CD14-positive monocyte (primary cell): ENCODE data around the gene SLC66A2. TPM values are rescaled to one million over a fixed set of nuclear protein-coding genes. Genes with fewer than 3 reads are reported as not detected.
A peak's percentile ranks its signal among the peaks of the same experiment; 100 is the strongest.

ENCODE experiments used
- DNase-seq, 3 donors: peaks; one replicate each; pipeline ENCODE4 v3.0.0-alpha.2; 2011 to 2022
- H2AFZ ChIP-seq: 2 replicates; pipeline ENCODE4 v1.6.0; 2012; ENCODE audit warnings: mild to moderate bottlenecking, low read depth, low read length, inconsistent platforms; ENCODE audit not compliant: insufficient read depth, poor library complexity, severe bottlenecking
- H3K27ac ChIP-seq, 2 donors: 1 replicate in 1 of 2; 2 replicates in 1 of 2; pipeline ENCODE4 v1.5.1; 2012 to 2013; ENCODE audit warnings: low read length in 2 of 2, control low read depth in 1 of 2, inconsistent platforms in 1 of 2, low read depth in 1 of 2, mild to moderate bottlenecking in 1 of 2
- H3K27me3 ChIP-seq, 2 donors: one replicate each; pipeline versions ENCODE4 v1.6.0 to v1.6.1; 2011 to 2013; ENCODE audit warnings: low read length in 2 of 2; ENCODE audit not compliant: control insufficient read depth in 2 of 2, insufficient read depth in 2 of 2
- H3K36me3 ChIP-seq, 2 donors: replicated peaks in 1 of 2; 1 replicate in 1 of 2; 2 replicates in 1 of 2; pipeline versions ENCODE4 v1.5.1 to v1.6.1; 2012 to 2013; ENCODE audit warnings: low read length in 2 of 2, control low read depth in 1 of 2, inconsistent platforms in 1 of 2, mild to moderate bottlenecking in 1 of 2; ENCODE audit not compliant: insufficient read depth in 2 of 2, control insufficient read depth in 1 of 2
- H3K4me1 ChIP-seq, 2 donors: 1 replicate in 1 of 2; 2 replicates in 1 of 2; pipeline versions ENCODE4 v1.5.1 to v1.6.1; 2012 to 2013; ENCODE audit warnings: low read length in 2 of 2, control low read depth in 1 of 2, inconsistent platforms in 1 of 2, mild to moderate bottlenecking in 1 of 2, moderate library complexity in 1 of 2; ENCODE audit not compliant: insufficient read depth in 2 of 2, control insufficient read depth in 1 of 2
- H3K4me2 ChIP-seq: replicated peaks from 2 replicates; pipeline ENCODE3; 2012; ENCODE audit warnings: low read length, moderate library complexity, mild to moderate bottlenecking; ENCODE audit not compliant: poor library complexity, severe bottlenecking; ENCODE audit errors: extremely low read depth
- H3K4me3 ChIP-seq, 3 experiments: fragments of 200-600 bp in 1 of 3; sonication (generic) in 1 of 3; replicated peaks in 1 of 3; 1 replicate in 2 of 3; 2 replicates in 1 of 3; pipeline ENCODE4 v1.5.1; 2011 to 2013; ENCODE audit warnings: low read length in 3 of 3, mild to moderate bottlenecking in 3 of 3, control low read depth in 2 of 3, low read depth in 2 of 3, inconsistent platforms in 1 of 3, moderate library complexity in 1 of 3
- H3K79me2 ChIP-seq: 2 replicates; pipeline ENCODE4 v1.6.0; 2012; ENCODE audit warnings: mild to moderate bottlenecking, control low read depth, inconsistent platforms, low read length, moderate library complexity; ENCODE audit not compliant: insufficient read depth
- H3K9ac ChIP-seq: 2 replicates; pipeline ENCODE4 v1.6.0; 2017; ENCODE audit warnings: low read length, mild to moderate bottlenecking; ENCODE audit not compliant: insufficient read depth, poor library complexity, severe bottlenecking
- H3K9me3 ChIP-seq, 2 donors: replicated peaks in 1 of 2; 1 replicate in 1 of 2; 2 replicates in 1 of 2; pipeline versions ENCODE4 v1.5.1 to v1.6.1; 2012 to 2013; ENCODE audit warnings: low read length in 2 of 2, control low read depth in 1 of 2; ENCODE audit not compliant: control insufficient read depth in 1 of 2, insufficient read depth in 1 of 2
- H4K20me1 ChIP-seq: 2 replicates; pipeline ENCODE4 v1.6.0; 2012; ENCODE audit warnings: mild to moderate bottlenecking, low read length, control low read depth, moderate library complexity; ENCODE audit not compliant: insufficient read depth
- H3K27ac Mint-ChIP-seq, 7 donors: one replicate each; pipeline ENCODE4 v1.8.0; 2020; ENCODE audit warnings: mild to moderate bottlenecking in 7 of 7, mixed read lengths in 7 of 7, moderate library complexity in 6 of 7, inconsistent platforms in 2 of 7
- H3K27me3 Mint-ChIP-seq, 3 donors: one replicate each; pipeline ENCODE4 v1.8.0; 2021 to 2022; ENCODE audit warnings: low read depth in 3 of 3, mild to moderate bottlenecking in 3 of 3, mixed read lengths in 3 of 3, moderate library complexity in 3 of 3, inconsistent platforms in 1 of 3
- H3K36me3 Mint-ChIP-seq, 2 donors: one replicate each; pipeline ENCODE4 v1.8.0; 2020; ENCODE audit warnings: mixed read lengths in 2 of 2, inconsistent platforms in 1 of 2, mild to moderate bottlenecking in 1 of 2
- H3K4me1 Mint-ChIP-seq: one replicate; pipeline ENCODE4 v1.8.0; 2020; ENCODE audit warnings: mild to moderate bottlenecking, mixed read lengths
- H3K4me3 Mint-ChIP-seq, 2 donors: one replicate each; pipeline ENCODE4 v1.8.0; 2020; ENCODE audit warnings: mild to moderate bottlenecking in 2 of 2, mixed read lengths in 2 of 2, moderate library complexity in 1 of 2
- H3K9me3 Mint-ChIP-seq, 7 donors: one replicate each; pipeline ENCODE4 v1.8.0; 2020 to 2022; ENCODE audit warnings: mixed read lengths in 7 of 7, mild to moderate bottlenecking in 6 of 7, moderate library complexity in 6 of 7, inconsistent platforms in 2 of 7
- WGBS: methylation state at CpG from one replicate; pipeline ENCODE4 v1.1.5; 2013; ENCODE audit warnings: missing lambda C conversion rate; ENCODE audit not compliant: insufficient coverage; 5-methylcytosine and 5-hydroxymethylcytosine counted together
- intact Hi-C, 2 donors: fragments of 100-400 bp; cut with micrococcal nuclease; formaldehyde crosslinking; loops; one replicate each; pipeline versions ENCODE4 v1.15.0 to v1.15.1; 2023
- polyA plus RNA-seq, 3 donors: library from polyadenylated mRNA; depleted of rRNA in 1 of 3; unstranded in 2 of 3; stranded (reverse) in 1 of 3; fragments of 300-500 nt in 2 of 3; fragments of >200 nt in 1 of 3; fragmentation: Illumina TruSeq in 2 of 3; gene quantifications; 1 replicate in 2 of 3; 2 replicates in 1 of 3; pipeline ENCODE4 v1.2.3, GENCODE V29; 2012 to 2021
- TF ChIP-seq, protein P1 (sequence below): fragments of 200-600 bp; IDR thresholded peaks from one replicate; pipeline ENCODE4 v1.8.0; 2022; ENCODE audit warnings: antibody characterized with exemption, mild to moderate bottlenecking

The SLC66A2 gene
- polyA plus RNA-seq, 3 donors, result 26.8 to 42.6 (median 33.8) TPM

DNA sequence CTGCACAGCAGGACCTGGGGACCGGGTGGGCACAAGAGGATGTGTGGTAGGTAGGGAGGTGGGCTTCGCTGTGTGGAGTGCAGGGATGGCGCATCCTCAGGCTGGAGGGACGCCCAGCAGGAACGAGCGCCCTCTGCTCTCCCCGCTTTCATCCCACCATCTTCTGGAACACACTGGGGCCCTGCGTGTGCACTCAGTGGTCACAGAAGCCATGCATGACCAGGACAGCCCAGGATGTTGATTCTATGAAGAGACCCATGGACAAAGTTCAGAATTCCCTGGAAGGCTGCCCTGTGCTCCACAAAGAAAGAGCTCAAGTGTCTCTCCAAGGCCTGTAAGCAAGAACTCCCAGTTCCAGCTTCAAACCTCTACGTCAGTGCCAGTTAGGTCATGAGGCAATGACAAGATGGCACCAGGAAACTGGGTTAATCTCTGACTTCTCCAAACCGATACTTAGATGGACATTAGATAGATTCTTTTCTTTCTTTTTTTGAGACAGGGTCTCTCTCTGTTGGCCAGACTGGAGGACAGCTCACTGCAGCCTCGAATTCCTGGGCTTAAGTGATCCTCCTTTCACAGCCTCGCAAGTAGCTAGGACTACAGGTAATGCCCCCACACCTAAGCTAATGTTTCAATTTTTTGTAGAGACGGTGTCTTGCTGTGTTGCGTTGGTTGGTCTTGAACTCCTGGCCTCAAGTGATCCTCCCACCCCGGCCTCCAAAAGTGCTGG lies 3.4 kb downstream of the SLC66A2 start:
- H3K4me3 ChIP-seq, result no peak overlapping the region
- no peak overlapping the region for H3K4me2 ChIP-seq
- Mint-ChIP-seq H3K27me3 (peaks cover 0 to 10% (median 6%) of the 10 kb centered on the region in 3 donors), H3K4me1 (peaks cover 37% of the 10 kb centered on the region), H3K9me3 (peaks cover 0 to 2% (median 0%) of the 10 kb centered on the region in 7 donors), H3K27ac (peak overlapping the region in 3 of 7 donors; percentile 7 to 88 (median 36)), H3K4me3 (no peak overlapping the region), H3K36me3 (peaks cover 38 to 57% of the 10 kb centered on the region in 2 donors)
- H2AFZ ChIP-seq, result no peak overlapping the region
- peaks cover 23 to 59% of the 10 kb centered on the region in 2 donors for H3K36me3 ChIP-seq
- intact Hi-C loops, result loop anchor here (5.0 to 10.0 kb wide), 4 partner anchors 36 to 261 kb away; partner anchors contain the start of gene ADNP2 (in 1 of the 2)
- no peak for DNase-seq
- H3K9me3 ChIP-seq, result no peaks in the 10 kb centered on the region
- H3K9ac ChIP-seq, result no peak overlapping the region
- H3K79me2 ChIP-seq, result peaks cover 80% of the 10 kb centered on the region
- peaks cover 0 to 2% of the 10 kb centered on the region in 2 donors for H3K27me3 ChIP-seq
- peaks cover 77% of the 10 kb centered on the region for H4K20me1 ChIP-seq
- TF ChIP-seq, protein P1, sequence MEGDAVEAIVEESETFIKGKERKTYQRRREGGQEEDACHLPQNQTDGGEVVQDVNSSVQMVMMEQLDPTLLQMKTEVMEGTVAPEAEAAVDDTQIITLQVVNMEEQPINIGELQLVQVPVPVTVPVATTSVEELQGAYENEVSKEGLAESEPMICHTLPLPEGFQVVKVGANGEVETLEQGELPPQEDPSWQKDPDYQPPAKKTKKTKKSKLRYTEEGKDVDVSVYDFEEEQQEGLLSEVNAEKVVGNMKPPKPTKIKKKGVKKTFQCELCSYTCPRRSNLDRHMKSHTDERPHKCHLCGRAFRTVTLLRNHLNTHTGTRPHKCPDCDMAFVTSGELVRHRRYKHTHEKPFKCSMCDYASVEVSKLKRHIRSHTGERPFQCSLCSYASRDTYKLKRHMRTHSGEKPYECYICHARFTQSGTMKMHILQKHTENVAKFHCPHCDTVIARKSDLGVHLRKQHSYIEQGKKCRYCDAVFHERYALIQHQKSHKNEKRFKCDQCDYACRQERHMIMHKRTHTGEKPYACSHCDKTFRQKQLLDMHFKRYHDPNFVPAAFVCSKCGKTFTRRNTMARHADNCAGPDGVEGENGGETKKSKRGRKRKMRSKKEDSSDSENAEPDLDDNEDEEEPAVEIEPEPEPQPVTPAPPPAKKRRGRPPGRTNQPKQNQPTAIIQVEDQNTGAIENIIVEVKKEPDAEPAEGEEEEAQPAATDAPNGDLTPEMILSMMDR, result no peak
- WGBS, result 96% methylated on average over 8 of the region's 15 CpGs
- no peak overlapping the region for H3K27ac ChIP-seq
- H3K4me1 ChIP-seq, result peaks cover 23 to 35% of the 10 kb centered on the region in 2 donors

DNA sequence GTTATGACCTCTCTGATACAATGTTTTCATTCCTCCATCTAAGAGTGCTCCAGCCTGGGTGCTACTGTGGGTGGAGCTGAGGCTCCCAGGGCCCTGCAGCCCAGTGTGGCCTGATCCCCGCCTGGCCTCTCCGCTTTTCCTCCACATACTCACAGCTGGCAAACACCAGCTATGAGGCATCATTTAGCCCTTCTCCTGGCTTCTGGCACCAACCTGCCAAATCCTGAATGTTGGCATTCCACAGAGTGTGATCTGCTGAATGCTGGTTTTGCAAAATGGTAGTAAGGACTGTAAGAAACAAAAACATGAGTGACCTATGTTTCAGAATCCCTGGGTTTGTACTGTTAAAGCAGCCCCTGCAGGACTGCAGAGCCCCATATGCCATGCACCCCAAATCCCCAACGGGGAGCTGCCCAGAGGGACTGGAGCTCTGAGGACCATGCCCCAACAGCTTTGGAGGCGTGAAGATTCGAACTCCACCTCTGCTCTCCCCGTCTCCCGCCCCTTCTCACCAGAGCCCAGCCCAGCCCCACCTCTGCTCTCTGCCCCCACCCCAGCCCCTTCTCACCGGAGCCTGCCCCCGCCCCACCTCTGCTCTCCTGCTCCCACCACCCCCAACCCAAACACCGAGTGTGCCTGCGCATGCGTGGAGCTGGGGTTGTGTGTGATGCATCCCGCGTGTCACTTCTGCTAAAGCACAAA lies 4.2 kb downstream of the SLC66A2 start:
- no peak for DNase-seq
- intact Hi-C loops, result loop anchor here (5.0 to 10.0 kb wide), 4 partner anchors 35 to 260 kb away; partner anchors contain the start of gene ADNP2 (in 1 of the 2)
- H3K27me3 ChIP-seq, result no peaks in the 10 kb centered on the region
- Mint-ChIP-seq H3K36me3 (peaks cover 46 to 66% of the 10 kb centered on the region in 2 donors), H3K27ac (peak overlapping the region in 1 of 7 donors; percentile 25), H3K9me3 (peaks cover 0 to 3% (median 0%) of the 10 kb centered on the region in 7 donors), H3K27me3 (peaks cover 0 to 5% (median 2%) of the 10 kb centered on the region in 3 donors), H3K4me1 (peaks cover 37% of the 10 kb centered on the region), H3K4me3 (no peak overlapping the region)
- peaks cover 31 to 68% of the 10 kb centered on the region in 2 donors for H3K36me3 ChIP-seq
- no peak overlapping the region for H2AFZ ChIP-seq
- H3K9ac ChIP-seq, result no peak overlapping the region
- no peak overlapping the region for H3K4me3 ChIP-seq
- no peaks in the 10 kb centered on the region for H3K9me3 ChIP-seq
- peaks cover 21 to 32% of the 10 kb centered on the region in 2 donors for H3K4me1 ChIP-seq
- no peak overlapping the region for H3K4me2 ChIP-seq
- TF ChIP-seq, protein P1, result no peak
- H4K20me1 ChIP-seq, result peaks cover 85% of the 10 kb centered on the region
- H3K27ac ChIP-seq, result no peak overlapping the region
- H3K79me2 ChIP-seq, result peaks cover 88% of the 10 kb centered on the region
- 94% methylated on average over 3 of the region's 14 CpGs for WGBS
